IMR-90 (cell line): ENCODE measurements around the gene DGKD. TPM values are rescaled to one million over a fixed set of nuclear protein-coding genes. Genes with fewer than 3 reads are reported as not detected.

Source experiments
- ATAC-seq: fragments of 200-7000 bp; cut with Tn5 transposase; 2 replicates; pipeline ENCODE4 v1.9.1; 2020; ENCODE audit warnings: low read depth, mild to moderate bottlenecking, moderate library complexity
- BruUV-seq: library from RNA; stranded (reverse); fragments of 400-500 nt; replicated peaks from 2 replicates; lab custom pipeline; 2021; lab: Mats Ljungman, UMichigan
- CTCF ChIA-PET: fragments of 300-600 bp; formaldehyde crosslinking; extraction: SDS; loops from one replicate; lab custom pipeline; 2021; ENCODE audit warnings: antibody characterized with exemption; lab: Yijun Ruan, JAX
- POLR2A ChIA-PET: fragments of 300-600 bp; sonication (Branson Sonifier 250); formaldehyde crosslinking; loops from one replicate; lab custom pipeline; 2022; ENCODE audit warnings: antibody characterized with exemption; ENCODE audit not compliant: unreplicated experiment; lab: Charles Lee
- DNase-seq: peaks from one replicate; pipeline ENCODE4 v3.0.0; 2013
- H2AFZ ChIP-seq: replicated peaks from 2 replicates; pipeline ENCODE3; 2013; ENCODE audit warnings: low read length, mild to moderate bottlenecking; ENCODE audit not compliant: poor library complexity
- H2AK5ac ChIP-seq: 2 replicates; pipeline ENCODE4 v1.6.1; 2013; ENCODE audit warnings: low read depth, low read length, inconsistent platforms
- H2AK9ac ChIP-seq: replicated peaks from 2 replicates; pipeline ENCODE3; 2013; ENCODE audit warnings: mild to moderate bottlenecking, low read depth, low read length, moderate library complexity; ENCODE audit not compliant: poor library complexity
- H2BK120ac ChIP-seq: 2 replicates; pipeline ENCODE4 v1.6.1; 2013; ENCODE audit warnings: low read depth, low read length, inconsistent platforms
- H2BK15ac ChIP-seq: 3 replicates; pipeline ENCODE4 v1.6.1; 2013; ENCODE audit warnings: low read depth, low read length, inconsistent platforms
- H2BK20ac ChIP-seq: 2 replicates; pipeline ENCODE4 v1.6.1; 2013; ENCODE audit warnings: low read depth, mild to moderate bottlenecking, inconsistent platforms, low read length, moderate library complexity
- H2BK5ac ChIP-seq: 2 replicates; pipeline ENCODE4 v1.6.1; 2013; ENCODE audit warnings: mild to moderate bottlenecking, low read depth, low read length, inconsistent platforms; ENCODE audit not compliant: poor library complexity, severe bottlenecking
- H3K14ac ChIP-seq: replicated peaks from 2 replicates; pipeline ENCODE4 v1.6.1; 2013; ENCODE audit warnings: low read depth, low read length, inconsistent platforms
- H3K18ac ChIP-seq: 2 replicates; pipeline ENCODE4 v1.6.1; 2013; ENCODE audit warnings: low read depth, low read length, control low read depth
- H3K23ac ChIP-seq: 2 replicates; pipeline ENCODE4 v1.6.1; 2013; ENCODE audit warnings: low read depth, low read length, inconsistent platforms
- H3K27ac ChIP-seq: 2 replicates; pipeline ENCODE4 v1.5.1; 2013; ENCODE audit warnings: mild to moderate bottlenecking, control low read depth, low read length; ENCODE audit not compliant: insufficient read depth
- H3K27me3 ChIP-seq: 2 replicates; pipeline ENCODE4 v1.6.1; 2013; ENCODE audit warnings: low read length; ENCODE audit not compliant: control insufficient read depth, insufficient read depth
- H3K36me3 ChIP-seq: 2 replicates; pipeline ENCODE4 v1.6.1; 2013; ENCODE audit warnings: low read length, mixed read lengths; ENCODE audit not compliant: control insufficient read depth, insufficient read depth
- H3K4ac ChIP-seq: 2 replicates; pipeline ENCODE4 v1.6.1; 2013; ENCODE audit warnings: low read depth, low read length, inconsistent platforms
- H3K4me1 ChIP-seq: 2 replicates; pipeline ENCODE4 v1.6.1; 2013; ENCODE audit warnings: low read length, mixed read lengths; ENCODE audit not compliant: control insufficient read depth, insufficient read depth
- H3K4me2 ChIP-seq: 2 replicates; pipeline ENCODE4 v1.6.1; 2013; ENCODE audit warnings: low read depth, mild to moderate bottlenecking, control low read depth, low read length, moderate library complexity
- H3K4me3 ChIP-seq: 2 replicates; pipeline ENCODE4 v1.5.1; 2013; ENCODE audit warnings: low read depth, mild to moderate bottlenecking, control low read depth, low read length, moderate library complexity; ENCODE audit not compliant: insufficient read depth
- H3K56ac ChIP-seq: 2 replicates; pipeline ENCODE4 v1.6.1; 2013; ENCODE audit warnings: low read length, inconsistent platforms; ENCODE audit not compliant: insufficient read depth; ENCODE audit errors: extremely low read depth
- H3K79me1 ChIP-seq, 2 experiments: 2 replicates each; pipeline ENCODE4 v1.6.1; 2013; ENCODE audit warnings: low read length in 2 of 2, inconsistent platforms in 1 of 2, low read depth in 1 of 2
- H3K9ac ChIP-seq: 2 replicates; pipeline ENCODE4 v1.6.1; 2013; ENCODE audit warnings: low read depth, low read length, control low read depth
- H3K9me1 ChIP-seq: 2 replicates; pipeline ENCODE4 v1.6.1; 2013; ENCODE audit warnings: low read length, inconsistent platforms; ENCODE audit not compliant: insufficient read depth
- H3K9me3 ChIP-seq: 2 replicates; pipeline ENCODE4 v1.6.1; 2013; ENCODE audit warnings: low read length; ENCODE audit not compliant: control insufficient read depth, insufficient read depth
- H4K20me1 ChIP-seq: 2 replicates; pipeline ENCODE4 v1.6.1; 2013; ENCODE audit warnings: low read length, inconsistent platforms; ENCODE audit not compliant: insufficient read depth
- H4K5ac ChIP-seq: 2 replicates; pipeline ENCODE4 v1.6.1; 2013; ENCODE audit warnings: mild to moderate bottlenecking, low read depth, low read length, control low read depth
- H4K8ac ChIP-seq, 2 experiments: 2 replicates each; pipeline ENCODE4 v1.6.1; 2013; ENCODE audit warnings: low read depth in 2 of 2, low read length in 2 of 2, control low read depth in 1 of 2, inconsistent platforms in 1 of 2
- H4K91ac ChIP-seq: 2 replicates; pipeline ENCODE4 v1.6.1; 2013; ENCODE audit warnings: low read depth, low read length, inconsistent platforms; ENCODE audit not compliant: insufficient read depth
- BHLHE40 ChIP-seq: fragments of 150-350 bp; IDR thresholded peaks from 2 replicates; pipeline ENCODE4 v1.6.1; 2016; ENCODE audit warnings: mild to moderate bottlenecking, low read depth, low read length
- CEBPB ChIP-seq: IDR thresholded peaks from 2 replicates; pipeline ENCODE4 v1.6.1; 2012; ENCODE audit warnings: low read depth, low read length, improper control_type of control experiment
- CTCF ChIP-seq: conservative IDR thresholded peaks from 2 replicates; pipeline ENCODE4 v1.5.1; 2012; ENCODE audit warnings: mild to moderate bottlenecking, low read depth, low read length, improper control_type of control experiment
- FOS ChIP-seq: fragments of 150-350 bp; IDR thresholded peaks from 2 replicates; pipeline ENCODE4 v1.6.1; 2016; ENCODE audit warnings: low read depth, low read length
- RCOR1 ChIP-seq: IDR thresholded peaks from 2 replicates; pipeline ENCODE4 v1.6.1; 2012; ENCODE audit warnings: mild to moderate bottlenecking, low read length, improper control_type of control experiment; ENCODE audit not compliant: insufficient replicate concordance
- WGBS, 2 experiments: methylation state at CpG; one replicate each; pipeline versions ENCODE4 v1.1.5 to v1.1.7; 2013; ENCODE audit warnings: missing lambda C conversion rate in 2 of 2; ENCODE audit not compliant: insufficient read length in 1 of 2; ENCODE audit errors: extremely low coverage in 2 of 2; 5-methylcytosine and 5-hydroxymethylcytosine counted together
- dilution Hi-C: fragments of 300-500 bp; cut with HindIII; formaldehyde crosslinking; loops from one replicate; pipeline ENCODE4 v1.14.3; 2018; ENCODE audit warnings: low sequenced_read_pairs; ENCODE audit not compliant: unreplicated experiment
- in situ Hi-C: fragments of 300-500 bp; cut with MboI; formaldehyde crosslinking; loops from 3 replicates; pipeline ENCODE4 v1.14.3; 2019; ENCODE audit warnings: low sequenced_read_pairs, inconsistent platforms, mixed read lengths
- intact Hi-C: fragments of 100-400 bp; cut with micrococcal nuclease; formaldehyde crosslinking; loops from 2 replicates; pipeline ENCODE4 v1.10.0; 2022
- polyA plus RNA-seq, 3 experiments: library from polyadenylated mRNA; depleted of rRNA; stranded (reverse); fragments of >200 nt; gene quantifications; 2 replicates each; pipeline ENCODE4 v1.2.3, GENCODE V29; 2012; ENCODE audit warnings: low replicate concordance in 1 of 3
- total RNA-seq: library from RNA; depleted of rRNA; stranded (reverse); fragments of >200 nt; gene quantifications from 2 replicates; pipeline ENCODE4 v1.2.3, GENCODE V29; 2012

Gene DGKD
- total and polyA plus RNA-seq, 2 of the 4 experiments (the other 2 are of a cell fraction): 6.5 to 10.1 TPM

DNA sequence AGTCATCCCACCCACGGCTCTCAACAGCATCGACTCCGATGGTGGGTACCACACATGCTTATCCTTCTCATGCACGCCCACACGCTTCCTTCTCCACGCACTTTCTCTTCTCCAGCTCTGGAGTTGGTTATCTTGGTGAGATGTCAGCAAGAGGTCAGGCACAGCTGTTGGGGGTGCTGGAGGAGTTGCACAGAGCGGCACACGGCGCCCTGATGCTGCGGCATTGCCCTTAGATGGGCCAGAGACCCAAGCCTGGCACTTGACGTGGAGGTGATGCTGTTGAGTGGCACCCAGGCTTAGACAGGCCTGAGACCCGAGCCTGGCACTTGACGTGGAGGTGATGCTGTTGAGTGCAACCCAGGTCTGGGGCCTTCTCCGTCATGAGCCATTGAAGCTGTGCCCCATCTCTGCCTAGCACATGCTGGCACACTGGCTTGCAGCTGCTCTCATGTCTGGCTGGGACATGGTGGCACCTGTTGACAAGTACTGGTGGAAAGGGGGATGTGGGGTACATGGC, 83.2 kb downstream of the DGKD start:
- H4K20me1 ChIP-seq: no peaks in the 10 kb centered on the region
- no peak overlapping the region for H3K18ac ChIP-seq
- WGBS, 2 experiments: 100% methylated on average over 1 of the region's 14 CpGs; no CpG with 5 or more reads in 1 of the 2 experiments
- no peak overlapping the region for H3K56ac ChIP-seq
- no peak overlapping the region for H3K14ac ChIP-seq
- H4K8ac ChIP-seq: no peak overlapping the region
- H4K91ac ChIP-seq: no peak overlapping the region
- TF ChIP-seq RCOR1 (no peak), CEBPB (no peak), BHLHE40 (no peak), FOS (no peak), CTCF (no peak)
- peak overlapping the region; percentile 65 for H2AK9ac ChIP-seq
- no peak overlapping the region for H3K4ac ChIP-seq
- H3K79me1 ChIP-seq: peaks cover 0 to 3% of the 10 kb centered on the region in 2 experiments; a peak in 1 of 4 replicates
- ATAC-seq (no peak), DNase-seq (no peak)
- no peak overlapping the region for H3K23ac ChIP-seq
- no peak overlapping the region for H3K9ac ChIP-seq
- H3K4me1 ChIP-seq: no peaks in the 10 kb centered on the region
- no peak overlapping the region for H2BK20ac ChIP-seq
- H3K9me3 ChIP-seq: no peaks in the 10 kb centered on the region
- intact Hi-C loops: no loop called here
- no peak overlapping the region for H3K27ac ChIP-seq
- H3K4me2 ChIP-seq: no peak overlapping the region
- H3K9me1 ChIP-seq: peaks cover 5% of the 10 kb centered on the region; the same call in 1 of the 2 replicates
- no peak overlapping the region for H2BK5ac ChIP-seq
- dilution Hi-C loops: no loop called here
- H2BK15ac ChIP-seq: no peak overlapping the region
- no peak overlapping the region for H2BK120ac ChIP-seq
- no peak overlapping the region for H3K4me3 ChIP-seq
- no peaks in the 10 kb centered on the region for H3K27me3 ChIP-seq
- ChIA-PET POLR2A (no interaction called here), CTCF (no interaction called here)
- no peak overlapping the region for H4K5ac ChIP-seq
- H3K36me3 ChIP-seq: peaks cover 26% of the 10 kb centered on the region
- peak overlapping the region; percentile 11 for H2AFZ ChIP-seq
- in situ Hi-C loops: no loop called here
- BruUV-seq: no TSS peak
- no peak overlapping the region for H2AK5ac ChIP-seq
